Measurements from ENCODE around the gene DNAJC5. TPM values are rescaled to one million over a fixed set of nuclear protein-coding genes. Genes with fewer than 3 reads are reported as not detected.
A peak's percentile ranks its signal among the peaks of the same experiment; 100 is the strongest.

The DNAJC5 gene
- total and polyA plus RNA-seq, 2 of the 8 experiments (the other 6 are each of a cell fraction or from before 2014, with no cell fraction given): 19.2 to 31.2 TPM

- no peak overlapping the region for H3K14ac ChIP-seq (ENCODE audit: insufficient read length)
- peak overlapping the region; percentile 93; the same call in 1 of the 2 replicates for H2BK5ac ChIP-seq (ENCODE audit: low read depth, low read length)
- H3K27me3 ChIP-seq (replicated peaks in 1 of 4; ENCODE audit: control insufficient read depth in 3 of 4, extremely low read depth in 1 of 4, insufficient read depth in 3 of 4, low read length in 3 of 4): no peaks in the 10 kb centered on the region
- TF ChIP-seq CTCF (IDR thresholded peaks at IDR 0.05; ENCODE audit: control extremely low read depth in 1 of 3, insufficient read depth in 1 of 3, low read depth in 1 of 3, low read length in 3 of 3) (no peak), CTBP2 (IDR thresholded peaks at IDR 0.05; ENCODE audit: borderline replicate concordance, insufficient read depth, insufficient read length, low read length) (no peak), PHF8 (conservative IDR thresholded peaks at IDR 0.05; ENCODE audit: low read depth, low read length) (0 out of 2 replicates have a peak, but pooled peaks have one; percentile 22)
- WGBS, 2 experiments (ENCODE audit: extremely low coverage in 1 of 2, insufficient coverage in 1 of 2, insufficient read length in 1 of 2, insufficient replicate concordance in 2 of 2, low coverage in 1 of 2, low lambda C conversion rate in 2 of 2, missing lambda C conversion rate in 1 of 2): 21% methylated on average over 17 of the region's 26 CpGs; no CpG with 5 or more reads in 1 of the 2 experiments
- no peaks in the 10 kb centered on the region for H3K79me1 ChIP-seq (ENCODE audit: low read depth, low read length)
- H3K4me2 ChIP-seq (ENCODE audit: insufficient read depth in 1 of 2, low read depth in 2 of 2, low read length in 2 of 2): peak overlapping the region; percentile 61 to 74
- H4K5ac ChIP-seq (ENCODE audit: insufficient read length, low read depth, low read length): peak overlapping the region; percentile 68
- DNase-seq (ENCODE audit: low read depth in 1 of 2, low spot score in 2 of 2): peak in 1 of 2 experiments; percentile 69
- peak overlapping the region; percentile 85 for H4K91ac ChIP-seq (replicated peaks; ENCODE audit: insufficient read length, low read length)
- ChIA-PET POLR2A (ENCODE audit: partially characterized antibody) (interaction anchor here (0.9 to 4.9 kb wide), 8 partner anchors 8 to 147 kb away, joined by 3 to 34 read pairs (median 3); partner anchors contain the start of genes ARFRP1, TPD52L2 and ZGPAT), CTCF (ENCODE audit: partially characterized antibody) (interaction anchor here (1.0 to 3.1 kb wide), 8 partner anchors 10 to 119 kb away, joined by 3 to 13 read pairs (median 5); partner anchors contain the start of gene TPD52L2)
- peak overlapping the region; percentile 59 for H2BK120ac ChIP-seq (replicated peaks; ENCODE audit: low read depth, low read length)
- H3K18ac ChIP-seq (ENCODE audit: extremely low read depth, low read length): peak overlapping the region; percentile 96
- H4K8ac ChIP-seq (ENCODE audit: extremely low read depth, insufficient read depth, low read length): peak overlapping the region; percentile 85
- peak overlapping the region; percentile 21 for H3K56ac ChIP-seq (replicated peaks; ENCODE audit: insufficient read length, low read depth, low read length)
- peak overlapping the region; percentile 90; the same call in 1 of the 2 replicates for H2BK20ac ChIP-seq (ENCODE audit: low read length)
- H3K79me2 ChIP-seq (ENCODE audit: control insufficient read depth in 1 of 2, insufficient read depth in 2 of 2, low read length in 2 of 2): no peaks in the 10 kb centered on the region
- H3K4me1 ChIP-seq (replicated peaks in 1 of 4; ENCODE audit: control insufficient read depth in 3 of 4, insufficient read depth in 4 of 4, low read length in 3 of 4): peaks cover 7 to 46% (median 41%) of the 10 kb centered on the region in 4 experiments
- peak overlapping the region in 3 of 4 experiments; percentile 34 to 56 (median 36); a peak in 5 of 8 replicates for H3K4me3 ChIP-seq (ENCODE audit: extremely low read depth in 1 of 4, insufficient read depth in 2 of 4, low read depth in 3 of 4, low read length in 4 of 4)
- no peak overlapping the region for H3K23ac ChIP-seq (ENCODE audit: insufficient read length)
- H3K27ac ChIP-seq (ENCODE audit: low read depth, low read length): no peak overlapping the region; the same call in 1 of the 2 replicates
- H4K20me1 ChIP-seq (replicated peaks in 1 of 2; ENCODE audit: control insufficient read depth in 1 of 2, insufficient read depth in 2 of 2, low read length in 2 of 2): no peaks in the 10 kb centered on the region
- H3K4ac ChIP-seq (replicated peaks; ENCODE audit: insufficient read length, low read depth, low read length): peak overlapping the region; percentile 95
- H3K23me2 ChIP-seq (ENCODE audit: low read depth, low read length): peaks cover 8% of the 10 kb centered on the region; the same call in 1 of the 2 replicates
- H3K9ac ChIP-seq (replicated peaks in 1 of 4; ENCODE audit: extremely low read depth in 1 of 4, low read depth in 3 of 4, low read length in 3 of 4): no peak overlapping the region; a peak in 1 of 7 replicates
- no peaks in the 10 kb centered on the region for H3K9me3 ChIP-seq (ENCODE audit: insufficient read depth in 2 of 2, low read depth in 1 of 2, low read length in 1 of 2)
- FAIRE-seq: no peak
- H2AFZ ChIP-seq (ENCODE audit: low read length): no peak overlapping the region
- H2BK12ac ChIP-seq (ENCODE audit: low read depth, low read length): peak overlapping the region; percentile 50; the same call in 1 of the 2 replicates
- peak overlapping the region; percentile 75; the same call in 1 of the 2 replicates for H2AK5ac ChIP-seq (ENCODE audit: low read depth, low read length)
- peak overlapping the region; percentile 81; the same call in 1 of the 2 replicates for H2BK15ac ChIP-seq (ENCODE audit: low read length)
- H3K36me3 ChIP-seq (ENCODE audit: control insufficient read depth in 2 of 4, insufficient read depth in 4 of 4, low read length in 3 of 4): no peaks in the 10 kb centered on the region
Measured at GRCh38 chr20:63854766-63855362, 40.1 kb upstream of the DNAJC5 start.

Data from H1 (cell line).